Duodenal mucosa (tissue), 2 donors: ENCODE results near the gene CAMTA1.

Source experiments
- H3K27ac ChIP-seq: one replicate; pipeline ENCODE4 v1.7.0; 2013; ENCODE audit warnings: low read depth, low read length
- H3K27me3 ChIP-seq, 2 donors: one replicate each; pipeline ENCODE4 v1.7.0; 2013; ENCODE audit warnings: low read length in 2 of 2, control low read depth in 1 of 2; ENCODE audit not compliant: insufficient read depth in 2 of 2, control insufficient read depth in 1 of 2
- H3K36me3 ChIP-seq, 2 donors: one replicate each; pipeline ENCODE4 v1.7.0; 2013; ENCODE audit warnings: low read length in 2 of 2, control low read depth in 1 of 2; ENCODE audit not compliant: insufficient read depth in 2 of 2, control insufficient read depth in 1 of 2
- H3K4me1 ChIP-seq, 2 donors: one replicate each; pipeline ENCODE4 v1.7.0; 2013; ENCODE audit warnings: low read length in 2 of 2, control low read depth in 1 of 2; ENCODE audit not compliant: insufficient read depth in 2 of 2, control insufficient read depth in 1 of 2
- H3K4me3 ChIP-seq, 2 donors: one replicate each; pipeline ENCODE4 v1.7.0; 2013; ENCODE audit warnings: low read length in 2 of 2, low read depth in 1 of 2
- H3K9ac ChIP-seq, 2 donors: one replicate each; pipeline ENCODE4 v1.7.0; 2013; ENCODE audit warnings: low read length in 2 of 2, low read depth in 1 of 2
- H3K9me3 ChIP-seq, 2 donors: one replicate each; pipeline ENCODE4 v1.7.0; 2013; ENCODE audit warnings: low read length in 2 of 2, control low read depth in 1 of 2; ENCODE audit not compliant: control insufficient read depth in 1 of 2

CAMTA1 gene

GRCh38 chr1:7640350-7640749 is 855.1 kb downstream of the CAMTA1 start:
- Histone ChIP-seq H3K4me1 (peaks cover under 1 to 2% of the 10 kb centered on the region in 2 donors), H3K9me3 (no peaks in the 10 kb centered on the region), H3K27ac (no peak overlapping the region), H3K9ac (no peak overlapping the region), H3K4me3 (no peak overlapping the region), H3K27me3 (no peaks in the 10 kb centered on the region), H3K36me3 (no peaks in the 10 kb centered on the region)

- Histone ChIP-seq H3K27me3 (no peaks in the 10 kb centered on the region), H3K9ac (no peak overlapping the region), H3K27ac (no peak overlapping the region), H3K4me1 (peaks cover 6 to 7% of the 10 kb centered on the region in 2 donors), H3K4me3 (no peak overlapping the region), H3K36me3 (no peaks in the 10 kb centered on the region), H3K9me3 (no peaks in the 10 kb centered on the region)
Measured at GRCh38 chr1:7640920-7641585, 855.8 kb downstream of the CAMTA1 start.

GRCh38 chr1:7641587-7642417 is 856.5 kb downstream of the CAMTA1 start:
- H3K4me1 ChIP-seq, result peaks cover 6 to 7% of the 10 kb centered on the region in 2 donors
- H3K9ac ChIP-seq, result no peak overlapping the region
- no peaks in the 10 kb centered on the region for H3K36me3 ChIP-seq
- H3K4me3 ChIP-seq, result no peak overlapping the region
- H3K27me3 ChIP-seq, result no peaks in the 10 kb centered on the region
- no peak overlapping the region for H3K27ac ChIP-seq
- H3K9me3 ChIP-seq, result no peaks in the 10 kb centered on the region

GRCh38 chr1:7642418-7642704 is 857.1 kb downstream of the CAMTA1 start:
- no peaks in the 10 kb centered on the region for H3K27me3 ChIP-seq
- no peak overlapping the region for H3K27ac ChIP-seq
- no peak overlapping the region for H3K4me3 ChIP-seq
- H3K9me3 ChIP-seq, result no peaks in the 10 kb centered on the region
- no peaks in the 10 kb centered on the region for H3K36me3 ChIP-seq
- no peak overlapping the region for H3K9ac ChIP-seq
- peaks cover 6 to 7% of the 10 kb centered on the region in 2 donors for H3K4me1 ChIP-seq

- no peaks in the 10 kb centered on the region for H3K27me3 ChIP-seq
- no peaks in the 10 kb centered on the region for H3K9me3 ChIP-seq
- H3K36me3 ChIP-seq, result no peaks in the 10 kb centered on the region
- H3K27ac ChIP-seq, result no peak overlapping the region
- H3K9ac ChIP-seq, result no peak overlapping the region
- peaks cover 6 to 7% of the 10 kb centered on the region in 2 donors for H3K4me1 ChIP-seq
- no peak overlapping the region for H3K4me3 ChIP-seq
Measured at GRCh38 chr1:7642781-7643529, 857.7 kb downstream of the CAMTA1 start.

- no peak overlapping the region for H3K4me3 ChIP-seq
- no peak overlapping the region for H3K9ac ChIP-seq
- no peak overlapping the region for H3K27ac ChIP-seq
- peaks cover 6 to 7% of the 10 kb centered on the region in 2 donors for H3K4me1 ChIP-seq
- no peaks in the 10 kb centered on the region for H3K27me3 ChIP-seq
- H3K36me3 ChIP-seq, result no peaks in the 10 kb centered on the region
- H3K9me3 ChIP-seq, result no peaks in the 10 kb centered on the region
Measured at GRCh38 chr1:7643530-7643929, 858.3 kb downstream of the CAMTA1 start.

- no peaks in the 10 kb centered on the region for H3K9me3 ChIP-seq
- no peak overlapping the region for H3K4me3 ChIP-seq
Measured at GRCh38 chr1:7644086-7644485, 858.8 kb downstream of the CAMTA1 start.

GRCh38 chr1:7644961-7645750 is 859.9 kb downstream of the CAMTA1 start:
- H3K4me3 ChIP-seq, result no peak overlapping the region
- no peaks in the 10 kb centered on the region for H3K9me3 ChIP-seq
- no peaks in the 10 kb centered on the region for H3K36me3 ChIP-seq
- no peak overlapping the region for H3K9ac ChIP-seq
- peaks cover 6 to 7% of the 10 kb centered on the region in 2 donors for H3K4me1 ChIP-seq
- H3K27ac ChIP-seq, result no peak overlapping the region
- no peaks in the 10 kb centered on the region for H3K27me3 ChIP-seq

More at GRCh38 chr1:7644086-7644485, 858.8 kb downstream of the CAMTA1 start:
- no peaks in the 10 kb centered on the region for H3K36me3 ChIP-seq
- no peaks in the 10 kb centered on the region for H3K27me3 ChIP-seq
- H3K9ac ChIP-seq, result no peak overlapping the region
- H3K4me1 ChIP-seq, result peaks cover 6 to 7% of the 10 kb centered on the region in 2 donors
- no peak overlapping the region for H3K27ac ChIP-seq

- Histone ChIP-seq H3K27ac (no peak overlapping the region), H3K9ac (no peak overlapping the region), H3K4me1 (peaks cover 6 to 7% of the 10 kb centered on the region in 2 donors), H3K27me3 (no peaks in the 10 kb centered on the region), H3K36me3 (no peaks in the 10 kb centered on the region), H3K4me3 (no peak overlapping the region), H3K9me3 (no peaks in the 10 kb centered on the region)
Measured at GRCh38 chr1:7645751-7646048, 860.4 kb downstream of the CAMTA1 start.
